Uterus (tissue), 2 donors: Measurements from ENCODE around the gene OR9I1.

ENCODE experiments used
- CTCF ChIP-seq, 4 experiments: fragments of 200-600 bp in 2 of 4; fragments of 450-650 bp in 2 of 4; sonication (generic) in 2 of 4; IDR thresholded peaks; one replicate each; pipeline ENCODE4 v1.5.1; 2016 to 2019; ENCODE audit warnings: antibody characterized with exemption in 4 of 4, mild to moderate bottlenecking in 2 of 4, moderate library complexity in 1 of 4
- POLR2A ChIP-seq, 2 donors: fragments of 450-650 bp; IDR thresholded peaks; one replicate each; pipeline ENCODE4 v1.6.1; 2016; ENCODE audit warnings: antibody characterized with exemption in 2 of 2, mild to moderate bottlenecking in 1 of 2, moderate library complexity in 1 of 2

- TF ChIP-seq POLR2A (IDR thresholded peaks at IDR 0.05) (no peak), CTCF (IDR thresholded peaks at IDR 0.05) (no peak)
Measured at GRCh38 chr11:58125469-58125868, at the start of gene OR9I1.
